ENCODE results near the gene CARD19.

DNA sequence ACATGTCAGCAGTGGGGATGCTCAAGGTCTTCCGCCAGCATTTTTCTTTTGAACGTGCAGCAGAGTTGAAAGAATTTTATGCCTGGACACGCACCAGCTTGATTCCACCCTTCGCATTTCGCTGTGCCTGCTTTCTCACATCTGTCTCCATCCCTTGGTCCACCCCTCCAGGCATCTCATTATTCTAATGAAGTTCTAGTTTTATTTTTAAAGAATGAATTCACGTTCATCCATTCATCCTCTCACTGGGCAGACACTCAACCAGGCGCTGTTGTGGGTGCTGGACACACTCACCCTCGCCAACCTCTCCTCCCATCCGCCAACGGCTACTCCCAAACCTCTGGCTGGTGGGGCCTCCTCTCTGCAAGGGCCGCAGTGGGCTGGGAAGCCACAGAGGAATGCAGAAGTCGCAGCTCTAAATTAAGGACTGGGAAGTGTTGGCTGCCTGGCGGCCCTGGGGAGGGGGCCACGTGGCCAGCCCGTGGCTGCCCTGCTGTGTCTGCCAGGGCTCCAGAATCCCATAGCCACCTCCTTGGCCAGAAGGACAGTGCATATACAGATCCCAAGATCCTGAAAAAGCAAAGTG lies 30.8 kb upstream of the CARD19 start:
- TF ChIP-seq, protein P1, sequence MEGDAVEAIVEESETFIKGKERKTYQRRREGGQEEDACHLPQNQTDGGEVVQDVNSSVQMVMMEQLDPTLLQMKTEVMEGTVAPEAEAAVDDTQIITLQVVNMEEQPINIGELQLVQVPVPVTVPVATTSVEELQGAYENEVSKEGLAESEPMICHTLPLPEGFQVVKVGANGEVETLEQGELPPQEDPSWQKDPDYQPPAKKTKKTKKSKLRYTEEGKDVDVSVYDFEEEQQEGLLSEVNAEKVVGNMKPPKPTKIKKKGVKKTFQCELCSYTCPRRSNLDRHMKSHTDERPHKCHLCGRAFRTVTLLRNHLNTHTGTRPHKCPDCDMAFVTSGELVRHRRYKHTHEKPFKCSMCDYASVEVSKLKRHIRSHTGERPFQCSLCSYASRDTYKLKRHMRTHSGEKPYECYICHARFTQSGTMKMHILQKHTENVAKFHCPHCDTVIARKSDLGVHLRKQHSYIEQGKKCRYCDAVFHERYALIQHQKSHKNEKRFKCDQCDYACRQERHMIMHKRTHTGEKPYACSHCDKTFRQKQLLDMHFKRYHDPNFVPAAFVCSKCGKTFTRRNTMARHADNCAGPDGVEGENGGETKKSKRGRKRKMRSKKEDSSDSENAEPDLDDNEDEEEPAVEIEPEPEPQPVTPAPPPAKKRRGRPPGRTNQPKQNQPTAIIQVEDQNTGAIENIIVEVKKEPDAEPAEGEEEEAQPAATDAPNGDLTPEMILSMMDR (IDR thresholded peaks at IDR 0.05): no peak
- TF ChIP-seq POLR2A (IDR thresholded peaks at IDR 0.05): no peak

Data from heart left ventricle (tissue), 13 donors.